Islet of Langerhans (tissue), 1 donor: Measurements from ENCODE around the gene MTHFD1.

Experiments
- FAIRE-seq: peaks from one replicate; lab custom pipeline; 2011; peaks lifted over from hg19 to GRCh38; lab: Jason Lieb, UNC

MTHFD1 gene

DNA sequence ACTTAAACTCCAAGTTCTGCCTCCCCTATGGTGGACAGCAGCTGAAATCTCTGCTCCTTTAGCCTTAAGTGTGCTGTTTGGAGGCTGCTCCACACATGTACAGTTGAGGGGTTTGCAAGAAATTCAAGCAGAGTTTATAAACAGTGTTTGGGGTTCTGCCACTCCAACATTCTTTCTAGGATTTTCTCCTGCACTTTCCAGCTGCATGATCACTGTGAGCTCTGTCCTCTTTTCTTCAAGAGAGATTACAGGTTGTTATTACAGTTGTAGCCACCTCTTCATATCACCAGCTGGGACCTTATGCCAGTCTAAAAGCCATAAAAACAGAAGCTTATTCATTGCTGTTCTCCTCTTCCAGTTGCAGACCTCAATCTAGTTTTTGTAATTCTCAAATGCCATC is 107.1 kb downstream of the MTHFD1 start:
- FAIRE-seq: no peak

GRCh38 chr14:64496764-64497163 is 108.6 kb downstream of the MTHFD1 start:
- FAIRE-seq: no peak

- FAIRE-seq: no peak
Observed at GRCh38 chr14:64500088-64500487, 111.9 kb downstream of the MTHFD1 start.

DNA sequence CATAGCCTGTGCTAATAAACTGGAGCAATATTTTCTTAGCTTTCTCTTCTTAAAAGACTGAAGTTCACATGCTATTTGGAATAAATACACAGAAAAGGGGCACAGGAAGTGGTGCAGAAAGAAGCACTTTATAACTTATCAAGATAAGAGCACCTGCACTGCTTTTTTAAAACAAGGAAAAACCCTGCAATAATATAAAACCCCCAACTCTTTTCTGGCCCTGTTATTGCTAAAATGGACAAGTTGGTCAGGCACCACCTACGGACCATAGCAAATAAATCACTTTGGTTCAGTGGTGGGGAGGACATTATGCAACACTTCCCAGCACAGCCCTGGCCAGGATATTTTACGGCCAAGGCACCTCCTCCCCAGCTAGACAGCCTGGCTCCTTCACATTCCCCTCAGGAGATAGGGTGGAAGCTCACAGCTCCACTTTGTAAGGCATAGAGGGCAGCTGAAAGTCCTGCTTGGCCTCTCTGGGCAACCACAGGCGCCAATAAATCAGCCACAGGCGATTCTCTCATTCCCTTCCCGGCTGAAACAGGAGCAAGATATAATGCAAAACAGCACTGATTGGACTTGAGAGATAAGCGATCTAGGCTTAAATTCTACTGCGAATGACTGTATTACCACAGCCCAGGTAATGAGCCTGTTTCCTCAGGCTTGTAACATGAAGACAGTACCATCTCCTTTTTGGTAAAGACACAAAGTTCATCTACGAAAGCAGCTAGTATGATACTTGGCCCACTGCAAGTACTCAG is 113.4 kb downstream of the MTHFD1 start:
- FAIRE-seq: no peak

DNA sequence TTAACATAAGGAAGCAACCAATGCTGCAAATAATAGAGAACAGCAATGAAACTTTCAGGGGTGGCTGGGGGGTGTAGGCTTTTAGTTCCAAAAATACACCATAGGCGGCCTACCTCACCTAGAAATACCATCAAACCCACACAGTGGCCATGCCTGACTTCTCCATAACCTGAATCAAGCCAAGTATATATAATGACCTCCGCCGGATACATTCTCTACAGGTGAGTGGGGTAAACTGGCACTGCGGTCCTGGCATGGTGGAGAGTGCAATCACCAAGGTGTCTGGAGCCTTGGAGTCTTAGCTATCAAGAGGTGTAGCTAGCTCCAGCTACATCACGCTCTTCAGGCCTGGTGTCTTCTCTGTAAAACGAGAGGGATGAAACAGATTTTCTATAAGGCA is 114.3 kb downstream of the MTHFD1 start:
- FAIRE-seq: no peak

DNA sequence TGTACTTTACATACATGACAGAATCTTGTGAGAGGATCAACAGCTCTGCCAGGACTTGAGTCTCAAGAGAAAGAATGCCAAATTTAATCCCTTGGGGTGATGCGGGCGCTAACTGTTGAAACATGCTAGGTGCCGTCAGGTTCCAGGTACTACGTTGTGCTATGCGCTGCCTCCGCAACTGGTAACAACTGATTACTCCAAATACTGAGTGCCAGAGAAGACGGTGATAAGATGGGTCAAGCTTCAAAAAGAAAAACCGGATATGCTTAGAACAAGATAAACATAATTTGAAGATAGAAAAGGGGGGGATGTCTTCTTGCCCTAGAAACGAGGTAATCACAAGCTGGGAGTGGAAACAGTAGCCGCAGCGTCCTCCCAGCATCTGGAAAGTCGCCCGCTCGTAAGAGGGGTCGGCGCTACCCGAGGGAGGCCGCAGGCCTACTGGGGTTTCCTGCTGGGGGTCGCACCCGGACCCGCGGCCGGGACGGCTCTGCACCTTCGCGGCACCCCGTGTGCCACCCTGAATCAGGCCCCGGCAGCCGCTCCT is 114.8 kb downstream of the MTHFD1 start:
- no peak for FAIRE-seq

- FAIRE-seq: no peak
Observed at GRCh38 chr14:64503434-64504309, 115.5 kb downstream of the MTHFD1 start, which contains the start of gene ZBTB25. TSS of gene ZBTB25 (minus strand) at chr14:64503838. CDS start at chr14:64490533, 13,305 bp downstream.

DNA sequence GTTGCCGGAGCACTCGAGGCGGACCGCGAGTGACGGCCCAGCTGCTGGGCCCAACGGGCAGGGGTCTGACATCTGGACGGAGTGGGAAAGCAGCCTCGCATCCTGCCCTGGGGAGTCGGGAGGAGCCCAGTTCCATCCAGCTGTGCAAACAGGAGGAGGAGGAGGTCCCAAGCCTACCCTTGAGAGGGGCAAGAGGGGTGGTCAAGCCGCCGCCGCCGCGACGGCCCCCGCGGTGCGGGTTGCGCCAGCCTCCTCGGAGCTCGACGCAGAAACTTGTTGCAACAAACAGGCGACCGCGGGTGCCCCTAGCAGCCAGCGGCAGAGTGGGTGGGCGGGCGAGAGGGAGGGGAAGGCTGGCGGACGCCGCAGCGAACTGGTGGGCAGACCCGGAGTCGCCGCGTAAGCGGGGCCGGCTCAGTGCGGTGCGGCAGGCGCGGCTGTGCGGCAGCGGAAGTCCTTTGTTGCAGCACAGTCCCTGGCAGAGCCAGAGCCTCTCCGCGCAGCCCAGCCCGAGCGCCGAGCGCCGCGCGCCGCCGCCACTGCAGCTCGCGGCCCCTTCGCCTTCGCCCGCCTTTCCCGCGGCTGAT is 116.2 kb downstream of the MTHFD1 start, which contains the start of gene ZBTB1:
ZBTB1 (plus strand) TSS at position 461 of the 587 bp plus-strand sequence. CDS start 16,735 bp downstream, outside the sequence.
- no peak for FAIRE-seq

DNA sequence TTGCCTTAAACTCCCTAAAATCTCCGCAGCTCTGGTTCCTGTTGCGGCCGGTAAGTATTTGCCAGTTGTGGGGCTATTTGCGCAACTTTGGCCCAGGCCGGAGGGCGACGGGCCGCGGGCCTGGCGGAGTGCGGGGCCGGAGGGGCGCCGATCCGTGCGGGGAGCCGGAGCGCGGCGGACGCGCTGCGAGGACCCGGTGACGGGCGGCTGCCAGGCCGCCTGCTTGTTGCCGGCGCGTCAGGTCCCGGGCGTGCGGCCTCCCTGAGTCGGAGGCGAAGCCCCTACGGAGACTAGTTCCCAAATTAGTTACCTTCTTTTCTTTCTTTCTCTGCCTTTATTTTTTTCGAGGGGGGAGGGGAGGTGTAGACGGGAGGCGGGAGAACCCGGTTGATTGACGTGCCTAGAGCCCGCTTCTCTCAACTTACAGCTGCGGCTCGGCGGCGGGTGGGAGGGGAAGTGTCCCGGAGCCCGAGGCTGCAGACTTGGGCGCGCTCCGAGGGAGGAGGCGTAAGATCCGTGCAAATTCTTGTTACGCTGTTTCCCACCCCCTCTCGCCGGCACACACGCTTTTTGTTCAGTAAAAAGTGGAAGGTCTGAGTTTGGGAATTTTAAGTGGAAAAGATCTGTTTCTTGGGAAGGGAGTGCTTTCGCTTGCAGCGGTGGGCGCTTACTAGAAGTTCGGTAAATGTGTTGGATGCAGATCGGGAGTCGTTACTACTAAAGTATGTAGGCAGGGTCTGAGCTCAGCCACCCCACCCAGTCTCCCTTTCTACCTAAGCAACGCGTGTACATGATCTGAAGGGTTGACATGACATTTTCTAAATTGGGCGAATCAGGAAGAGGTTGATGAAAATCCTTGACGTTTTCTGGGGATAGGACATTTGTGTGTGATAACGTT is 117.0 kb downstream of the MTHFD1 start:
- FAIRE-seq: no peak

GRCh38 chr14:64506721-64507120 is 118.6 kb downstream of the MTHFD1 start:
- no peak for FAIRE-seq

- no peak for FAIRE-seq
Observed at GRCh38 chr14:64507376-64508156, 119.4 kb downstream of the MTHFD1 start.

DNA sequence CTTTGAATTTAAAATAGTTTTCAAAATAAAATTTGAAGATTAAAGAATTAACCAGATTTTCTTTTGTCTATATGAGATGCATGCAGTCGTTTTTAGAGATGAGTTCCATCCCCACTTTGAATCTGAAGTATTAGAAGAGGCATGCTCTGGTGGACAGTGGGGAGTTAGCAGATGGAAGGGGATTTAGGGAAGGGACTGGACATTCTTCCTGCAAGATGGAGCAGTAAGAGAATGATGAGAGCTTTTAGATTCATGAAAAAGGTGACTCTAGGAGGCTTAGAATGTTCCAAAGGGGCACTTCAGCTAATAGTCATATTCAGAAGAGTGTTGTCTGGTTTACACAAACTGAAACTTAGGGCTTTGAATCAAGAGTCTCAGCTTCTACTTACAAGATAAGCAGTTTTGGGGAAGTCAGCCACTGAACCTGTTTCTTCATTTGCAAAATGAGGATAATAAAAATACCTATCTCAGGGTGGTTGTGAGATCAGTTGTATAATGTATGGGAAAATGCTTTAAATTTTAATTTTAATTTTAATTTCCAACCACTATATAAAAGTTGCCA is 120.1 kb downstream of the MTHFD1 start:
- FAIRE-seq: no peak

GRCh38 chr14:64509036-64509435 is 120.9 kb downstream of the MTHFD1 start:
- FAIRE-seq: no peak
